ENCODE measurements around the gene RTN4R. TPM values are rescaled to one million over a fixed set of nuclear protein-coding genes. Genes with fewer than 3 reads are reported as not detected.

The RTN4R gene
- total and polyA plus RNA-seq, 9 of the 15 experiments (the other 6 are each of a cell fraction or from before 2014, with no cell fraction given), result 0.04 to 2.8 (median 1.4) TPM; not detected in 3

DNA sequence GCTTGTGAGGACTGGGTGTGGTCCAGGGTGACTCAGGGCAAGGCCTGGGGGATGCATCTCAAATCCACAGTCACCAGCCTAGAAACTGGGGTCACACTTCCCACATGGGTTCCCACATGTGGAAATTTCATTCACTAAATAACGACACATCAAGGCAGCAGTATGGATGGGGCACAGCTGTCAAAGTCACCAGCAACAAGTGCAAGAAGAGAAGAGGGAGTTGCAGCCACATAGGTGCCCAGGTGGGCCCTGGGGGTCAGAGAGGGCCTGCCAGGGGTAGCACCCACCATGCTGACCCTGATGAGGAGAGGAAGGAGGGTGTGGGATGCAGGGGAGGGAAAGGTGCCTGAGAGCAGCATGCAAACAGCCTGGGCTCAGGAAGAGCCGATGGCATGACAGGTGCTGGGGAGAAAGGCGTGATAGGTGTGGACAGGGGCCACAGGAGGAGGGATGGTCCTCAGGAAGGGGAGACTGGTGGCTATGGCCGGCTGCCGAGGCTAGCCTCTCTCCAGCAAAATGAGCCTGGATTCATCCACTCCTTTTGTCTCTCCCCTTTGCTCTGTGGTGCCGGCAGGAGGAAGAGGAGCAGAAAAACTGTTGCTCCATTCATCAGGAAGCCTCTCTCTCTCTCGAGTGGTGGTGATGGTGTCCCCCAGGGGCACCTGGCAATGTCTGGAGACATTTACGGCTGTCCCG is 29.4 kb upstream of the RTN4R start (continued):
- TF ChIP-seq, protein P1, sequence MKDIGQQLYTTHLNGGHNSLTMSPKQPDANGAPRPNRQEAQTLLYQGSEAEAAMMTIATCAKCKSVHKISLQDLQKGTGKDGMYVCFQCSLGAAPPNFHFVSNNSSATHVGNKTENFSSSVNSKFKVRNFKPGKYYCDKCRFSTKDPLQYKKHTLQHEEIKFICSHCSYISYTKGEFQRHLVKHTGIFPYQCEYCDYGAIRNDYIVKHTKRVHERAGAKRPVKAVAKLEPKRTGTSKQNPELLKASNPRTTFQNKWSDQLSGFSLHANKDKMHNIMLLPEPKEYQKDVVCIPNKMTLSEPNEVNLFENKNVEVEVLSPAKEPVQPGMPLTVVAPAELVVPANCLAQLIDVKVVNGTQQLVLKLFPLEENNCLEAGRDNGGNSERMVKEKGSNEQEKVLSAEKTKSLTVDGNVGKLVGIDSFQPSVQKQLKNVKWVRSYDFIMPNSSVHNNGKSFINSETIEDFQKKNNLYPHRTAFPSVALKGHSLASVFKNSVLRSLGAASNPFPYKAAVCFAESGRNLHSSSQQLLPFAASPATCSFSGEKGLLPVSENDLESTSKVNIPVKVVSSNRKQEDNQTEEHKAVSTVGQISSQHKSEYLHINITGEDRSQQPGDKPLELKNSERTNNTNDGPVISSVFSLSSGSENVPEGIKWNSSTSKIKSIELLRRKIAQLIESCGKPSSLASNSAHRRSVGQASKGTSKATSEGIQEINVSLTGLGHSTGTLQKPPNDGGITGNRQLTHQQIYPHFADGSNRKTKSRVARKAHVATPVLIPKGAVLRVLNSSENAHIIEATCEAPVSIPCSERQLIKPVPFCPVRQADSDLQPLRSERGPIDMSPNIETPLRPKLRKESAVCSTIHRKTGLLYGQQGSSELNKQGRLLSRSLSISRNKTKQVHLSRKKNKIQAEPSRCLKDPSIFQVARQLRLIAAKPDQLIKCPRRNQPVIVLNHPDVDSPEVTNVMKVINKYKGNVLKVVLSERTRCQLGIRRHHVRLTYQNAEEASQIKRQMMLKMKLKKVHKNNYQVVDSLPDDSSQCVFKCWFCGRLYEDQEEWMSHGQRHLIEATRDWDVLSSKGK (CRISPR knock-in tag; IDR thresholded peaks at IDR 0.05), result no peak
- no peak; the same call in 1 of the 2 replicates for TF ChIP-seq ZNF282 (CRISPR knock-in tag; IDR thresholded peaks at IDR 0.05)
- peak; percentile 76; the same call in 1 of the 2 replicates for TF ChIP-seq NR2C2 (CRISPR knock-in tag; IDR thresholded peaks at IDR 0.05)
- no peak for TF ChIP-seq NR2C2 (tag; IDR thresholded peaks at IDR 0.05)
- no peak for TF ChIP-seq NBN (IDR thresholded peaks at IDR 0.05; ENCODE audit: low read depth)
- TF ChIP-seq FOXA3 (CRISPR knock-in tag; conservative IDR thresholded peaks at IDR 0.05 in 1 of 2, IDR thresholded peaks at IDR 0.05 in 1 of 2), result no peak
- TF ChIP-seq, protein P2, sequence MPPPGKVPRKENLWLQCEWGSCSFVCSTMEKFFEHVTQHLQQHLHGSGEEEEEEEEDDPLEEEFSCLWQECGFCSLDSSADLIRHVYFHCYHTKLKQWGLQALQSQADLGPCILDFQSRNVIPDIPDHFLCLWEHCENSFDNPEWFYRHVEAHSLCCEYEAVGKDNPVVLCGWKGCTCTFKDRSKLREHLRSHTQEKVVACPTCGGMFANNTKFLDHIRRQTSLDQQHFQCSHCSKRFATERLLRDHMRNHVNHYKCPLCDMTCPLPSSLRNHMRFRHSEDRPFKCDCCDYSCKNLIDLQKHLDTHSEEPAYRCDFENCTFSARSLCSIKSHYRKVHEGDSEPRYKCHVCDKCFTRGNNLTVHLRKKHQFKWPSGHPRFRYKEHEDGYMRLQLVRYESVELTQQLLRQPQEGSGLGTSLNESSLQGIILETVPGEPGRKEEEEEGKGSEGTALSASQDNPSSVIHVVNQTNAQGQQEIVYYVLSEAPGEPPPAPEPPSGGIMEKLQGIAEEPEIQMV (tag; conservative IDR thresholded peaks at IDR 0.05; ENCODE audit: low read depth), result no peak
- no peak for TF ChIP-seq DACH1 (IDR thresholded peaks at IDR 0.05; ENCODE audit: partially characterized antibody)
- no peak for TF ChIP-seq MECOM (CRISPR knock-in tag; IDR thresholded peaks at IDR 0.05)
- TF ChIP-seq, protein P3, sequence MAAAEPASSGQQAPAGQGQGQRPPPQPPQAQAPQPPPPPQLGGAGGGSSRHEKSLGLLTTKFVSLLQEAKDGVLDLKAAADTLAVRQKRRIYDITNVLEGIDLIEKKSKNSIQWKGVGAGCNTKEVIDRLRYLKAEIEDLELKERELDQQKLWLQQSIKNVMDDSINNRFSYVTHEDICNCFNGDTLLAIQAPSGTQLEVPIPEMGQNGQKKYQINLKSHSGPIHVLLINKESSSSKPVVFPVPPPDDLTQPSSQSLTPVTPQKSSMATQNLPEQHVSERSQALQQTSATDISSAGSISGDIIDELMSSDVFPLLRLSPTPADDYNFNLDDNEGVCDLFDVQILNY (CRISPR knock-in tag; IDR thresholded peaks at IDR 0.05), result peak; percentile 85; the same call in 1 of the 2 replicates
- TF ChIP-seq HDAC1 (IDR thresholded peaks at IDR 0.05), result no peak
- TF ChIP-seq MTA1 (IDR thresholded peaks at IDR 0.05; ENCODE audit: borderline replicate concordance), result no peak
- no peak for TF ChIP-seq TARDBP (IDR thresholded peaks at IDR 0.05)
- TF ChIP-seq POU5F1 (IDR thresholded peaks at IDR 0.05; ENCODE audit: borderline replicate concordance, low read depth, low read length, partially characterized antibody), result no peak
- TF ChIP-seq, protein P4, sequence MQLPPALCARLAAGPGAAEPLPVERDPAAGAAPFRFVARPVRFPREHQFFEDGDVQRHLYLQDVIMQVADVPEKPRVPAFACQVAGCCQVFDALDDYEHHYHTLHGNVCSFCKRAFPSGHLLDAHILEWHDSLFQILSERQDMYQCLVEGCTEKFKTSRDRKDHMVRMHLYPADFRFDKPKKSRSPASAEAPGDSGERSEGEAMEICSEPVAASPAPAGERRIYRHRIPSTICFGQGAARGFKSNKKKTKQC (CRISPR knock-in tag; IDR thresholded peaks at IDR 0.05), result no peak
- no peak for TF ChIP-seq SMAD2 (IDR thresholded peaks at IDR 0.05; ENCODE audit: low read depth, low read length)
- TF ChIP-seq, protein P5, sequence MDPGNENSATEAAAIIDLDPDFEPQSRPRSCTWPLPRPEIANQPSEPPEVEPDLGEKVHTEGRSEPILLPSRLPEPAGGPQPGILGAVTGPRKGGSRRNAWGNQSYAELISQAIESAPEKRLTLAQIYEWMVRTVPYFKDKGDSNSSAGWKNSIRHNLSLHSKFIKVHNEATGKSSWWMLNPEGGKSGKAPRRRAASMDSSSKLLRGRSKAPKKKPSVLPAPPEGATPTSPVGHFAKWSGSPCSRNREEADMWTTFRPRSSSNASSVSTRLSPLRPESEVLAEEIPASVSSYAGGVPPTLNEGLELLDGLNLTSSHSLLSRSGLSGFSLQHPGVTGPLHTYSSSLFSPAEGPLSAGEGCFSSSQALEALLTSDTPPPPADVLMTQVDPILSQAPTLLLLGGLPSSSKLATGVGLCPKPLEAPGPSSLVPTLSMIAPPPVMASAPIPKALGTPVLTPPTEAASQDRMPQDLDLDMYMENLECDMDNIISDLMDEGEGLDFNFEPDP (CRISPR knock-in tag; IDR thresholded peaks at IDR 0.05), result no peak
- no peak for TF ChIP-seq U2AF2 (optimal IDR thresholded peaks at IDR 0.05; ENCODE audit: low read depth, low read length)
- no peak for TF ChIP-seq FOS (IDR thresholded peaks at IDR 0.05; ENCODE audit: extremely low read depth, insufficient read length)

Data from K562 (cell line).